GM12878 (cell line): Measurements from ENCODE around the gene TTC23L. TPM values are rescaled to one million over a fixed set of nuclear protein-coding genes. Genes with fewer than 3 reads are reported as not detected.

Experiments
- ASH2L ChIP-seq: fragments of 300-600, 200-600 bp; sonication (generic); IDR thresholded peaks from 2 replicates; pipeline ENCODE4 v1.6.1; 2017; ENCODE audit warnings: low read depth, mild to moderate bottlenecking, borderline replicate concordance
- BACH1 ChIP-seq: fragments of 450-650 bp; IDR thresholded peaks from 2 replicates; pipeline ENCODE4 v1.6.1; 2017; ENCODE audit warnings: mild to moderate bottlenecking, borderline replicate concordance
- CHD1 ChIP-seq: IDR thresholded peaks from 2 replicates; pipeline ENCODE4 v1.6.1; 2012; ENCODE audit warnings: low read depth, low read length, improper control_type of control experiment
- CREM ChIP-seq: IDR thresholded peaks from 2 replicates; pipeline ENCODE4 v1.6.1; 2014; ENCODE audit warnings: antibody characterized with exemption, low read depth
- EGR1 ChIP-seq, 2 experiments: IDR thresholded peaks; 1 replicate in 1 of 2; 2 replicates in 1 of 2; pipeline ENCODE4 v1.6.1; 2011 to 2012; ENCODE audit warnings: low read depth in 2 of 2, low read length in 2 of 2, borderline replicate concordance in 1 of 2, mild to moderate bottlenecking in 1 of 2, moderate library complexity in 1 of 2
- FOXK2 ChIP-seq: fragments of 450-650 bp; IDR thresholded peaks from 2 replicates; pipeline ENCODE4 v1.6.1; 2017; ENCODE audit warnings: mild to moderate bottlenecking, moderate library complexity
- MTA2 ChIP-seq: fragments of 450-650 bp; IDR thresholded peaks from 2 replicates; pipeline ENCODE4 v1.6.1; 2016; ENCODE audit warnings: low read depth, mild to moderate bottlenecking, moderate library complexity
- MTA3 ChIP-seq: IDR thresholded peaks from 2 replicates; pipeline ENCODE4 v1.6.1; 2012; ENCODE audit warnings: low read length, inconsistent platforms, borderline replicate concordance
- NFIC ChIP-seq: IDR thresholded peaks from 2 replicates; pipeline ENCODE4 v1.6.1; 2012; ENCODE audit warnings: low read depth, mild to moderate bottlenecking, inconsistent platforms, low read length, moderate library complexity
- NFXL1 ChIP-seq: fragments of 450-650 bp; IDR thresholded peaks from 2 replicates; pipeline ENCODE4 v1.6.1; 2017; ENCODE audit warnings: antibody characterized with exemption, mild to moderate bottlenecking, borderline replicate concordance
- NFYB ChIP-seq: IDR thresholded peaks from 2 replicates; pipeline ENCODE4 v1.6.1; 2011; ENCODE audit warnings: low read depth, mild to moderate bottlenecking, low read length, improper control_type of control experiment, moderate library complexity; ENCODE audit not compliant: insufficient read depth
- POLR2A ChIP-seq: IDR thresholded peaks from 2 replicates; pipeline ENCODE4 v1.6.1; 2011; ENCODE audit warnings: low read depth, mild to moderate bottlenecking, low read length
- SMAD1 ChIP-seq: fragments of 450-650 bp; IDR thresholded peaks from 2 replicates; pipeline ENCODE4 v1.6.1; 2018; ENCODE audit warnings: mild to moderate bottlenecking, low read depth; ENCODE audit not compliant: partially characterized antibody
- SMAD5 ChIP-seq: IDR thresholded peaks from 2 replicates; pipeline ENCODE4 v1.6.1; 2016; ENCODE audit warnings: antibody characterized with exemption, low read depth
- SPI1 ChIP-seq: IDR thresholded peaks from 2 replicates; pipeline ENCODE4 v1.6.1; 2011; ENCODE audit warnings: low read depth, mild to moderate bottlenecking, low read length, moderate library complexity, borderline replicate concordance; ENCODE audit not compliant: insufficient read depth
- TBL1XR1 ChIP-seq: IDR thresholded peaks from 2 replicates; pipeline ENCODE4 v1.6.1; 2012; ENCODE audit warnings: low read depth, low read length, improper control_type of control experiment
- TCF7 ChIP-seq: IDR thresholded peaks from 2 replicates; pipeline ENCODE4 v1.6.1; 2014; ENCODE audit warnings: antibody characterized with exemption, borderline replicate concordance
- polyA plus RNA-seq, 11 experiments: library from polyadenylated mRNA; depleted of rRNA in 4 of 11; unstranded in 6 of 11; stranded (reverse) in 5 of 11; fragments of >200 nt; fragmentation: Nextera tagmentation in 4 of 11; fragmentation: Illumina TruSeq in 1 of 11; extraction: Ambion mirVana in 4 of 11; extraction: Trizol in 1 of 11; gene quantifications; 1 replicate in 1 of 11; 2 replicates in 10 of 11; pipeline versions ENCODE4 v1.2.1 to v1.2.3, GENCODE V29; 2011 to 2016; ENCODE audit warnings: inconsistent platforms in 2 of 11, missing spikeins in 2 of 11, low read depth in 1 of 11
- total RNA-seq, 4 experiments: library from RNA; depleted of rRNA in 3 of 4; stranded (reverse); fragments of >200 nt in 3 of 4; fragmentation: Illumina TruSeq in 1 of 4; extraction: Trizol in 1 of 4; gene quantifications; 2 replicates each; pipeline versions ENCODE4 v1.2.1 to v1.2.3, GENCODE V29; 2013 to 2021
- TF ChIP-seq, protein P1 (sequence below): fragments of 450-650 bp; IDR thresholded peaks from 2 replicates; pipeline ENCODE4 v1.6.1; 2017; ENCODE audit warnings: borderline replicate concordance
- TF ChIP-seq, protein P2 (sequence below): IDR thresholded peaks from 2 replicates; pipeline ENCODE4 v1.6.1; 2012; ENCODE audit warnings: low read depth, low read length, improper control_type of control experiment
- TF ChIP-seq, protein P3 (sequence below): fragments of 450-650 bp; formaldehyde crosslinking; IDR thresholded peaks from 2 replicates; pipeline ENCODE4 v1.5.0; 2022; ENCODE audit warnings: mild to moderate bottlenecking, missing genetic modification characterization
- TF ChIP-seq, protein P4 (sequence below): fragments of 450-650 bp; IDR thresholded peaks from 2 replicates; pipeline ENCODE4 v1.6.1; 2017; ENCODE audit warnings: low read depth, mild to moderate bottlenecking, moderate library complexity
- TF ChIP-seq, protein P5 (sequence below): fragments of 150-350 bp; IDR thresholded peaks from 2 replicates; pipeline ENCODE4 v1.6.1; 2014; ENCODE audit warnings: mild to moderate bottlenecking, low read depth, low read length

Gene TTC23L
- total and polyA plus RNA-seq, 10 of the 15 experiments (the other 5 are each of a cell fraction or from before 2014, with no cell fraction given): 0.09 to 0.34 TPM; not detected in 8

DNA sequence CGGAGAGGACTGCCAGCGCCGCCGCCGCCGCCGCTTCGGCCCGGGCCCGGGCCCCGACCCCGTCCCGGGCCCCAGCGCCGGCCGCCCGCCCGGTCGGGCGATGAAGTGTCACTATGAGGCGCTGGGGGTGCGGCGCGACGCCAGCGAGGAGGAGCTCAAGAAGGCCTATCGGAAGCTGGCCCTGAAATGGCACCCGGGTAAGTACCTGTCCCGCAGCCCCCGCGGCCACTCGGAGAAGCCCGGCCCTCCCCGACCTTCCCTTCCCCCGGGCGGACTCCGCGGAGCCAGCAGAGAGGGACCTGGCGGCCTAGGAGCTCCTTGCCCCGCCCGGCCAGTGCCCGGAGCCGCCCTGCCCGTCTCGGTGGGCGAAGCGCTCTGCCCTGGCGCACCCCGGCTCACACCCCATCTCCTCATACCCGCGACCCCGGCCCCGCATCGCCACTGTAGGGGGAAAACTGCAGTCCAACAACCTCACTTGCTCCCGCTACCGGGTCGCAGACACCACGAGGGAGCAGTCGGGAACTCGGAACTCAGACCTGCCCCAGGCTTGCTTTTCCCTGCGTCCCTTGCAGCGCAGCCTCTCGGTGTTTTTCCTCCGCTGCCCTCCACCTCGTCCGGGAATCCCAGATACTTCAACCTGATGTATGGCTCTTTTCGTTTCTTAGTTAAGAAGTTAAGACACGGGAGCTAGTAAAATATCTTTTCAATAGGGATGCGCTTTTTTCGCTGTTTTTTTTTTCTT, 90.9 kb downstream of the TTC23L start (continued):
- TF ChIP-seq, protein P1, sequence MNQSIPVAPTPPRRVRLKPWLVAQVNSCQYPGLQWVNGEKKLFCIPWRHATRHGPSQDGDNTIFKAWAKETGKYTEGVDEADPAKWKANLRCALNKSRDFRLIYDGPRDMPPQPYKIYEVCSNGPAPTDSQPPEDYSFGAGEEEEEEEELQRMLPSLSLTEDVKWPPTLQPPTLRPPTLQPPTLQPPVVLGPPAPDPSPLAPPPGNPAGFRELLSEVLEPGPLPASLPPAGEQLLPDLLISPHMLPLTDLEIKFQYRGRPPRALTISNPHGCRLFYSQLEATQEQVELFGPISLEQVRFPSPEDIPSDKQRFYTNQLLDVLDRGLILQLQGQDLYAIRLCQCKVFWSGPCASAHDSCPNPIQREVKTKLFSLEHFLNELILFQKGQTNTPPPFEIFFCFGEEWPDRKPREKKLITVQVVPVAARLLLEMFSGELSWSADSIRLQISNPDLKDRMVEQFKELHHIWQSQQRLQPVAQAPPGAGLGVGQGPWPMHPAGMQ: no peak
- TF ChIP-seq, protein P2, sequence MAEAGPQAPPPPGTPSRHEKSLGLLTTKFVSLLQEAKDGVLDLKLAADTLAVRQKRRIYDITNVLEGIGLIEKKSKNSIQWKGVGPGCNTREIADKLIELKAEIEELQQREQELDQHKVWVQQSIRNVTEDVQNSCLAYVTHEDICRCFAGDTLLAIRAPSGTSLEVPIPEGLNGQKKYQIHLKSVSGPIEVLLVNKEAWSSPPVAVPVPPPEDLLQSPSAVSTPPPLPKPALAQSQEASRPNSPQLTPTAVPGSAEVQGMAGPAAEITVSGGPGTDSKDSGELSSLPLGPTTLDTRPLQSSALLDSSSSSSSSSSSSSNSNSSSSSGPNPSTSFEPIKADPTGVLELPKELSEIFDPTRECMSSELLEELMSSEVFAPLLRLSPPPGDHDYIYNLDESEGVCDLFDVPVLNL: no peak
- peak; percentile 88 for TF ChIP-seq POLR2A
- TF ChIP-seq CREM: no peak; the same call in 1 of the 2 replicates
- no peak for TF ChIP-seq NFXL1
- no peak for TF ChIP-seq SMAD1
- TF ChIP-seq, protein P3, sequence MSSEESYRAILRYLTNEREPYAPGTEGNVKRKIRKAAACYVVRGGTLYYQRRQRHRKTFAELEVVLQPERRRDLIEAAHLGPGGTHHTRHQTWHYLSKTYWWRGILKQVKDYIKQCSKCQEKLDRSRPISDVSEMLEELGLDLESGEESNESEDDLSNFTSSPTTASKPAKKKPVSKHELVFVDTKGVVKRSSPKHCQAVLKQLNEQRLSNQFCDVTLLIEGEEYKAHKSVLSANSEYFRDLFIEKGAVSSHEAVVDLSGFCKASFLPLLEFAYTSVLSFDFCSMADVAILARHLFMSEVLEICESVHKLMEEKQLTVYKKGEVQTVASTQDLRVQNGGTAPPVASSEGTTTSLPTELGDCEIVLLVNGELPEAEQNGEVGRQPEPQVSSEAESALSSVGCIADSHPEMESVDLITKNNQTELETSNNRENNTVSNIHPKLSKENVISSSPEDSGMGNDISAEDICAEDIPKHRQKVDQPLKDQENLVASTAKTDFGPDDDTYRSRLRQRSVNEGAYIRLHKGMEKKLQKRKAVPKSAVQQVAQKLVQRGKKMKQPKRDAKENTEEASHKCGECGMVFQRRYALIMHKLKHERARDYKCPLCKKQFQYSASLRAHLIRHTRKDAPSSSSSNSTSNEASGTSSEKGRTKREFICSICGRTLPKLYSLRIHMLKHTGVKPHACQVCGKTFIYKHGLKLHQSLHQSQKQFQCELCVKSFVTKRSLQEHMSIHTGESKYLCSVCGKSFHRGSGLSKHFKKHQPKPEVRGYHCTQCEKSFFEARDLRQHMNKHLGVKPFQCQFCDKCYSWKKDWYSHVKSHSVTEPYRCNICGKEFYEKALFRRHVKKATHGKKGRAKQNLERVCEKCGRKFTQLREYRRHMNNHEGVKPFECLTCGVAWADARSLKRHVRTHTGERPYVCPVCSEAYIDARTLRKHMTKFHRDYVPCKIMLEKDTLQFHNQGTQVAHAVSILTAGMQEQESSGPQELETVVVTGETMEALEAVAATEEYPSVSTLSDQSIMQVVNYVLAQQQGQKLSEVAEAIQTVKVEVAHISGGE (CRISPR knock-in tag): no peak
- no peak for TF ChIP-seq FOXK2
- TF ChIP-seq NFYB: no peak
- no peak for TF ChIP-seq ASH2L
- peak; percentile 39; the same call in 1 of the 2 replicates for TF ChIP-seq BACH1
- TF ChIP-seq, protein P4, sequence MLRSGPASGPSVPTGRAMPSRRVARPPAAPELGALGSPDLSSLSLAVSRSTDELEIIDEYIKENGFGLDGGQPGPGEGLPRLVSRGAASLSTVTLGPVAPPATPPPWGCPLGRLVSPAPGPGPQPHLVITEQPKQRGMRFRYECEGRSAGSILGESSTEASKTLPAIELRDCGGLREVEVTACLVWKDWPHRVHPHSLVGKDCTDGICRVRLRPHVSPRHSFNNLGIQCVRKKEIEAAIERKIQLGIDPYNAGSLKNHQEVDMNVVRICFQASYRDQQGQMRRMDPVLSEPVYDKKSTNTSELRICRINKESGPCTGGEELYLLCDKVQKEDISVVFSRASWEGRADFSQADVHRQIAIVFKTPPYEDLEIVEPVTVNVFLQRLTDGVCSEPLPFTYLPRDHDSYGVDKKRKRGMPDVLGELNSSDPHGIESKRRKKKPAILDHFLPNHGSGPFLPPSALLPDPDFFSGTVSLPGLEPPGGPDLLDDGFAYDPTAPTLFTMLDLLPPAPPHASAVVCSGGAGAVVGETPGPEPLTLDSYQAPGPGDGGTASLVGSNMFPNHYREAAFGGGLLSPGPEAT: no peak
- no peak for TF ChIP-seq SPI1
- TF ChIP-seq EGR1 (IDR thresholded peaks at IDR 0.05; ENCODE audit: borderline replicate concordance in 1 of 2, low read depth in 2 of 2, low read length in 2 of 2): no peak; a peak in 1 of 3 replicates
- no peak for TF ChIP-seq CHD1
- no peak for TF ChIP-seq TCF7
- no peak for TF ChIP-seq TBL1XR1
- TF ChIP-seq MTA3: no peak
- TF ChIP-seq NFIC: no peak
- no peak for TF ChIP-seq MTA2
- no peak for TF ChIP-seq SMAD5
- TF ChIP-seq, protein P5, sequence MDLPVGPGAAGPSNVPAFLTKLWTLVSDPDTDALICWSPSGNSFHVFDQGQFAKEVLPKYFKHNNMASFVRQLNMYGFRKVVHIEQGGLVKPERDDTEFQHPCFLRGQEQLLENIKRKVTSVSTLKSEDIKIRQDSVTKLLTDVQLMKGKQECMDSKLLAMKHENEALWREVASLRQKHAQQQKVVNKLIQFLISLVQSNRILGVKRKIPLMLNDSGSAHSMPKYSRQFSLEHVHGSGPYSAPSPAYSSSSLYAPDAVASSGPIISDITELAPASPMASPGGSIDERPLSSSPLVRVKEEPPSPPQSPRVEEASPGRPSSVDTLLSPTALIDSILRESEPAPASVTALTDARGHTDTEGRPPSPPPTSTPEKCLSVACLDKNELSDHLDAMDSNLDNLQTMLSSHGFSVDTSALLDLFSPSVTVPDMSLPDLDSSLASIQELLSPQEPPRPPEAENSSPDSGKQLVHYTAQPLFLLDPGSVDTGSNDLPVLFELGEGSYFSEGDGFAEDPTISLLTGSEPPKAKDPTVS: no peak
